Measurements from ENCODE around the gene PDZD2. TPM values are rescaled to one million over a fixed set of nuclear protein-coding genes. Genes with fewer than 3 reads are reported as not detected.

Gene PDZD2
- total RNA-seq, 4 donors from 2014 or later = 2.8 to 5.3 (median 4.0) TPM

- in situ Hi-C loops (cut with MboI; ENCODE audit: low sequenced_read_pairs in 4 of 4) = no loop called here
- TF ChIP-seq POLR2A (IDR thresholded peaks at IDR 0.05) = no peak
- no peak for TF ChIP-seq CTCF (IDR thresholded peaks at IDR 0.05 in 4 of 5, conservative IDR thresholded peaks at IDR 0.05 in 1 of 5)
- H3K9me3 ChIP-seq = no peaks in the 10 kb centered on the region
- intact Hi-C loops (cut with DNase I; ENCODE audit: low total_unique reads) = no loop called here
- no peak overlapping the region for H3K27ac ChIP-seq
- peaks cover 3 to 12% of the 10 kb centered on the region in 2 donors for H3K4me1 ChIP-seq
- H3K4me3 ChIP-seq = no peak overlapping the region
- ATAC-seq (no peak), DNase-seq (no peak)
- H3K27me3 ChIP-seq = no peaks in the 10 kb centered on the region
- H3K36me3 ChIP-seq = no peaks in the 10 kb centered on the region
Measured at GRCh38 chr5:31986101-31986500, 347.2 kb downstream of the PDZD2 start.

- ATAC-seq (no peak), DNase-seq (no peak)
- Histone ChIP-seq H3K4me3 (no peak overlapping the region), H3K4me1 (peaks cover 3 to 12% of the 10 kb centered on the region in 2 donors), H3K27ac (no peak overlapping the region), H3K36me3 (no peaks in the 10 kb centered on the region), H3K27me3 (no peaks in the 10 kb centered on the region), H3K9me3 (no peaks in the 10 kb centered on the region)
- intact Hi-C loops (cut with DNase I; ENCODE audit: low total_unique reads) (no loop called here), in situ Hi-C loops (cut with MboI; ENCODE audit: low sequenced_read_pairs in 4 of 4) (no loop called here)
- no peak for TF ChIP-seq POLR2A (IDR thresholded peaks at IDR 0.05)
- no peak for TF ChIP-seq CTCF (IDR thresholded peaks at IDR 0.05 in 4 of 5, conservative IDR thresholded peaks at IDR 0.05 in 1 of 5)
Measured at GRCh38 chr5:31987985-31988710, 349.2 kb downstream of the PDZD2 start.

- ATAC-seq = no peak
Measured at GRCh38 chr5:31990081-31990650, 351.2 kb downstream of the PDZD2 start.

GRCh38 chr5:31990701-31991110, 351.8 kb downstream of the PDZD2 start:
- no peak overlapping the region for H3K4me3 ChIP-seq
- no peaks in the 10 kb centered on the region for H3K27me3 ChIP-seq
- H3K9me3 ChIP-seq = no peaks in the 10 kb centered on the region
- no peak overlapping the region for H3K27ac ChIP-seq
- DNase-seq = no peak
- intact Hi-C loops (cut with DNase I; ENCODE audit: low total_unique reads) (no loop called here), in situ Hi-C loops (cut with MboI; ENCODE audit: low sequenced_read_pairs in 4 of 4) (no loop called here)
- no peaks in the 10 kb centered on the region for H3K4me1 ChIP-seq
- TF ChIP-seq POLR2A (IDR thresholded peaks at IDR 0.05) (no peak), CTCF (IDR thresholded peaks at IDR 0.05 in 4 of 5, conservative IDR thresholded peaks at IDR 0.05 in 1 of 5) (no peak)
- ATAC-seq = no peak
- no peaks in the 10 kb centered on the region for H3K36me3 ChIP-seq

More at GRCh38 chr5:31990081-31990650, 351.2 kb downstream of the PDZD2 start:
- in situ Hi-C loops (cut with MboI; ENCODE audit: low sequenced_read_pairs in 4 of 4) = no loop called here
- Histone ChIP-seq H3K27ac (no peak overlapping the region), H3K4me3 (no peak overlapping the region), H3K9me3 (no peaks in the 10 kb centered on the region), H3K36me3 (no peaks in the 10 kb centered on the region), H3K4me1 (no peaks in the 10 kb centered on the region), H3K27me3 (no peaks in the 10 kb centered on the region)
- no peak for TF ChIP-seq POLR2A (IDR thresholded peaks at IDR 0.05)
- no peak for TF ChIP-seq CTCF (IDR thresholded peaks at IDR 0.05 in 4 of 5, conservative IDR thresholded peaks at IDR 0.05 in 1 of 5)
- intact Hi-C loops (cut with DNase I; ENCODE audit: low total_unique reads) = no loop called here
- no peak for DNase-seq

Measured in gastrocnemius medialis (tissue), 4 donors.